GM06990 (cell line): Measurements from ENCODE around the gene TBX6.
A peak's percentile ranks its signal among the peaks of the same experiment; 100 is the strongest.
"Not testable (repeated sequence)": the region's sequence is repeated elsewhere in the genome, so short reads cannot be mapped to it uniquely, and the experiment has no call there.

ENCODE experiments used
- DNase-seq: peaks from one replicate; pipeline ENCODE4 v3.0.0-alpha.2; 2011; ENCODE audit not compliant: insufficient read length; ENCODE audit errors: extremely low read depth
- H3K27me3 ChIP-seq: replicated peaks from 2 replicates; pipeline ENCODE4 v1.6.0; 2011; ENCODE audit warnings: low read length; ENCODE audit not compliant: control insufficient read depth, insufficient read depth
- H3K36me3 ChIP-seq: 2 replicates; pipeline ENCODE4 v1.5.1; 2011; ENCODE audit warnings: low read length; ENCODE audit not compliant: control insufficient read depth, insufficient read depth
- H3K4me3 ChIP-seq: replicated peaks from 2 replicates; pipeline ENCODE4 v1.5.1; 2011; ENCODE audit warnings: low read depth, mild to moderate bottlenecking, control low read depth, low read length
- CTCF ChIP-seq: IDR thresholded peaks from 2 replicates; pipeline ENCODE4 v1.5.1; 2011; ENCODE audit warnings: low read length, control low read depth, mild to moderate bottlenecking, inconsistent platforms; ENCODE audit not compliant: insufficient read depth, poor library complexity, severe bottlenecking

Gene TBX6

GRCh38 chr16:30052671-30053372 is 38.9 kb downstream of the TBX6 start:
- peak; percentile 94 for DNase-seq
- peak overlapping the region; percentile 71 for H3K4me3 ChIP-seq
- TF ChIP-seq CTCF: no peak
- H3K27me3 ChIP-seq: no peaks in the 10 kb centered on the region
- no peaks in the 10 kb centered on the region for H3K36me3 ChIP-seq

DNA sequence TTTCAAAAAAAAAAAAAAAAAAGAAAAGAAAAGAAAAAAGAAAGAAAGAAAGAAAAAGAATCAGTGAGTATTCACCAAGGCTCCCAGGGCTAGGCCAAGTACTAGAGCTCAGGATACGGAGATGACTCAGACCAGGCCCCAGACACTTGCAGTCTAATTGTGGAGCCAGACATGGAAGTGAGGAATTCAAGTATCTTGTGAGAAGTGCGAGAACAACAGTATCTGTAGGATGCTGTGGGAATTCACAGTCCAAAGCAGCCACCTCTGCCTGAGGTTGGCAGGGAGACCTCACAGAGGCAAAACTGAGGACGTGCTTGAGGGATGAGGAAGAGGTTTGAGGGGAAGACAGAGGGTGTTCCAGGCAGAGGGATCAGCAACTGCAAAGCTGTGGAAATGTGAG is 40.2 kb downstream of the TBX6 start:
- Histone ChIP-seq H3K4me3 (no peak overlapping the region), H3K27me3 (no peaks in the 10 kb centered on the region), H3K36me3 (no peaks in the 10 kb centered on the region)
- no peak for DNase-seq
- TF ChIP-seq CTCF: no peak

GRCh38 chr16:30049871-30050270 is 41.9 kb downstream of the TBX6 start:
- no peak for DNase-seq
- H3K27me3 ChIP-seq: no peaks in the 10 kb centered on the region
- H3K4me3 ChIP-seq: no peak overlapping the region
- TF ChIP-seq CTCF: no peak
- no peaks in the 10 kb centered on the region for H3K36me3 ChIP-seq

GRCh38 chr16:30046588-30046987 is 45.1 kb downstream of the TBX6 start:
- Histone ChIP-seq H3K4me3 (no peak overlapping the region), H3K36me3 (no peaks in the 10 kb centered on the region), H3K27me3 (no peaks in the 10 kb centered on the region)
- DNase-seq: no peak
- TF ChIP-seq CTCF: no peak

DNA sequence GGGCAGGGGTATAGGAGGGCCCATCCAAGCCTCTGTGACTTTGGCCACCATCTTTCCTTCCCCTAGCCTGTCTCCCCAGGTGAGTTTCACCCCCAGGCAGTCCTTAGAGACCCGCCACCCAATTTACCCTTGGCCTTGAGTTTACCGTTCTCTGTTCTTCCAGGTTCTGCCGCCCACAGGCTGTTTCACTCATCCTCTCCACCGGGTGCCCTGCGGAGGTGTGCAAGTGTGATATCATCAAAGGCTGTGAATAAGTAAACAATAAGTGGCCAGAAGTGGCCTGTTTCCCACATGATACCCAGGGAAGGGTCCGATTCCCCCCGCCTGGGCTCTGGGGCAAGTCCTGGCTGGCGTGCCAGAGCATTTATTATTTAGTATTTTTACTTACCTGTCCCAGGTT is 45.5 kb downstream of the TBX6 start:
- no peak for DNase-seq
- H3K4me3 ChIP-seq: no peak overlapping the region
- no peaks in the 10 kb centered on the region for H3K27me3 ChIP-seq
- no peaks in the 10 kb centered on the region for H3K36me3 ChIP-seq
- TF ChIP-seq CTCF: no peak

DNA sequence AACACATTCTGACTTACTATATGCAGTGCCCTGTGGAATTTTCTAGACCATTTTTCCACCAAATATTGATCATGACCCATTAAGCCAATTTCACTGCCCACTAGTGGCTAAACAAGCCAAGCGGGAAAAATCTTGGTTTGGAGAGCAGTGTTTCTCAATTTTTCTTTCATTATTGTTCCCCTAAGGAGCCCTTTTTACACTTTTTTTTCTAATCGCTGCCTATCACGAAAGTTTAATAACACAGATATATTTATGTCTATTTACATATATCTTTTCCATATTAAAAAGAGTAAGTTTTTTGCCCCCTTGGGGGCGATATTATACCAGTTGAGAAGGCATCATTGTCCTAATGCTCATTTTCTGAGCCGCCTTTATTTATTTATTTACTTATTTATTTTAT is 49.9 kb downstream of the TBX6 start:
- Histone ChIP-seq H3K27me3 (no peaks in the 10 kb centered on the region; the same call in 1 of the 2 replicates), H3K36me3 (no peaks in the 10 kb centered on the region), H3K4me3 (no peak overlapping the region)
- peak; percentile 46 for TF ChIP-seq CTCF
- no peak for DNase-seq

GRCh38 chr16:30040690-30041089 is 51.0 kb downstream of the TBX6 start:
- H3K4me3 ChIP-seq, H3K27me3 ChIP-seq, H3K36me3 ChIP-seq, DNase-seq: not testable (repeated sequence)
